GM12872 (cell line): Measurements from ENCODE around the gene ZNF423.

Experiments
- TF ChIP-seq, protein P1 (sequence below): IDR thresholded peaks from 3 replicates; pipeline ENCODE4 v1.5.1; 2011; ENCODE audit warnings: low read depth, mild to moderate bottlenecking, low read length, moderate library complexity; ENCODE audit not compliant: insufficient read depth

ZNF423 gene

DNA sequence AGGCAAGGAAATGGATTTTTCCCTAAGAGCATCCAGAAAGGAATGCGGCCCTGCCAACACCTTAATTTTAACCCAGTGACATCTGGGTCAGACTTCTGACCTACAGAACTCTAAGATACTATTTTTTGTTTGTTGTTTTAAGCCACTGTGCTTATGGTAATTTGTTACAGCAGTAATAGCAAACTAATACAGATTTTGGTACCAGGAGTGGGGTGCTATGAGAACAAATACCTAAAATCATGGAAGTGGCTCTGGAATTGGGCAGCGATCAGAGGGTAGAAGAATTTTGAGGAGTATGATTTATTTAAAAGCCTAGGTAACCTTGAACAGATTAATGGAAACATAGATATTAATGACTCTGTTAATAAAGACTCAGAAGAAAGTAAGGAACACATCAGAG lies 208.2 kb downstream of the ZNF423 start:
- TF ChIP-seq, protein P1, sequence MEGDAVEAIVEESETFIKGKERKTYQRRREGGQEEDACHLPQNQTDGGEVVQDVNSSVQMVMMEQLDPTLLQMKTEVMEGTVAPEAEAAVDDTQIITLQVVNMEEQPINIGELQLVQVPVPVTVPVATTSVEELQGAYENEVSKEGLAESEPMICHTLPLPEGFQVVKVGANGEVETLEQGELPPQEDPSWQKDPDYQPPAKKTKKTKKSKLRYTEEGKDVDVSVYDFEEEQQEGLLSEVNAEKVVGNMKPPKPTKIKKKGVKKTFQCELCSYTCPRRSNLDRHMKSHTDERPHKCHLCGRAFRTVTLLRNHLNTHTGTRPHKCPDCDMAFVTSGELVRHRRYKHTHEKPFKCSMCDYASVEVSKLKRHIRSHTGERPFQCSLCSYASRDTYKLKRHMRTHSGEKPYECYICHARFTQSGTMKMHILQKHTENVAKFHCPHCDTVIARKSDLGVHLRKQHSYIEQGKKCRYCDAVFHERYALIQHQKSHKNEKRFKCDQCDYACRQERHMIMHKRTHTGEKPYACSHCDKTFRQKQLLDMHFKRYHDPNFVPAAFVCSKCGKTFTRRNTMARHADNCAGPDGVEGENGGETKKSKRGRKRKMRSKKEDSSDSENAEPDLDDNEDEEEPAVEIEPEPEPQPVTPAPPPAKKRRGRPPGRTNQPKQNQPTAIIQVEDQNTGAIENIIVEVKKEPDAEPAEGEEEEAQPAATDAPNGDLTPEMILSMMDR, result no peak

DNA sequence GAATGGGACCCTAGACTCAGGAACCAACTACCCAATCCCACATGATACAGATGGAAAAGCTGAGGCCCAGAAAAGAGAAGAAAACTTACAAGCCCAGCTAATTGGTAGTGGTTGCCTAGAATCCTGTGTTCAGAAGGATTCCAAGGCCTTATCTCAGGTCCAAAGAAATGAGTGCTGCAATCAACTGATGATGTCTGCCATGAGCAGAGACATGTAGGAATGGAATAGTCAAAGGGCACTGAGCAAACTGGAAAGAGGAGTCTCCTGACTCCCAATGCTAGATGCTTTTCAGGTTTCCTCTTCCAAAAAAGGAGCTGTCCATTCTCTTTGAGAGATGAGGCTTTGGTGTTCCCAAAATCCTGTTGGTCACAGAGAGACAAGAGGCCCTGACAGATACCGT lies 210.6 kb downstream of the ZNF423 start:
- TF ChIP-seq, protein P1, result no peak

DNA sequence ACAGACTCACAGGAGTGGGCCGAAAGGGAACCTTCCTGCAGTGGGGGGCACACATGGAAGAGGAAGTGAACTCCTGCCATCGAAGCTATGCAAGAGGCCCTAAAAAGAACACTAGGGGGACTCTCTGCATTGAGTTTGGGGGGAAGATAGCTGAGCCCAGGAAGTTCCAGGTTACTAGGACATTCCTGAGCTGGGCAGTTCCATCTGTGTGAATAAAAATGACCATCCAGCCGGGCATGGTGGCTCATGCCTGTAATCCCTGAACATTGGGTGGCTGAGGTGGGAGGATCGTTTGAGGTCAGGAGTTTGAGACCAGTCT lies 211.8 kb downstream of the ZNF423 start:
- TF ChIP-seq, protein P1, result no peak

DNA sequence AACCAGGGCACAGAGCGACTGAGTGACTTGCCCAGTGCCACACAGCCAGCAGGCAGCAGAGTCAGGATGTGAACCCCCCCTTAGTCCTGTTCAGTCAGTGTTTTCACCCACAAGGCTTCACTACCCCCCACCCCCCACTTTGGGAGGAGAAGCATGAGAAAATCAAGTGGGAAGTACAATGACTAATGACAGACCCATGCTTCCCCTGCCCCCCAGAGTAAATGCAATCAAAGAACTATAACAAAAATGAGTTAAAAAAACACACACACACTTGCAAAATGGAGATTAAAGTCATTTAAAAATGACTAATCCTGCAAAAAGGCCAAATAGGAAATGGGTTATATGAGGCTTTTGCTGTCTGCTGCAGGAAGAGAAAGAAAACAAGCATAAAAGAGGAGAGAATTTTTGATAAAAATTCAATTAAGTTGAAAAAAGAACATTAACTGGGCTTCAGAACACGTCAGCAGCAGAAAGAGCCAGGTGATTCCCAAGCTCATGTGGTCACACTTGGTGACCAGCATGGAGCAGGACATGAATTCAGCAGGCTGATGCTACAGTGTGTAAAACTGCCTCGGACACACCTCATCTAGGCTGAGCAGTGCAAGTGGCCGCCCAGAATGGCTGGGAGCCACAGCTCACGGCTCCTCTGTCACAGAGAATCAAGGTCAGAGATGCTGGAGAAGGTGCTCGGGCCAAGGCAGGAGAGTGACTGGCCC lies 212.3 kb downstream of the ZNF423 start:
- TF ChIP-seq, protein P1, result no peak

DNA sequence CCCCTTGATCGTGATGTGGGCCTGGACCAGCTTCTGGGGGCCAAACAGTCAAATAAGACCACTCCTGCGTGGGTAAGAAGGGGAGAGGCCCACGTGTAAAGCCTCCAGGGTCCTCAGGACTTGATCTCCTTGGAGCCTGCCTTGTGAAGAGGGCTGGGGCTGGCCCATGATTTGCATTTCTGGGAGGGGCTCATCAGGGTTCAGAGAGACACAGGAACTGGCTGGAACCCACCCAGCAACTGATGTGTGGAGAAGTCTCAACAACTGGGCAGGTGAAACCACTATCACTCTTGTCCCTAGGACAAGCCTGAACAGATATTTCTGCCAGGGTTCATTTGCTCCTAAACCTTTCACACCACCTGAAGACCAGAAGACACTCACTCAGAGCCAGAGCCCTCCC lies 214.7 kb downstream of the ZNF423 start:
- TF ChIP-seq, protein P1, result no peak

DNA sequence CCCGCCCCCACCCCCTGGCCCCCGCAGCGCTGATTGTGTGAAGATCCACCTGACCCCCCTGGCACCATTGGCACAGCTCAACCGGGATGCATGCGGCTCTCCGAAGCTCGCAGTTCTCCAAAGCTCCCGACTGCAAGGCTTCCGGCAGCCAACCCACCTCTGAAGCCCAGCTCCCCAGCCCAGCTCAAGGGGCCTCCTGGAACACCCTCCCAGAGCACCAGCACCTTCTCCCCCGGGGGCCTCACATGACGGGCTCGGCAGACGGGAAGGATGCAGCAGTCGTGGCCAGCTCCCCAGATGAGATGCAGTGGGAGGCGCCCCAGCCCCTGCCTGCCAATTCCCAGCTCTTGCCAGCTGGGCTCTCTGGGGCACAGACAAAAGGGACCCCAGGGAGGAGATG lies 215.3 kb downstream of the ZNF423 start:
- TF ChIP-seq, protein P1, result no peak

DNA sequence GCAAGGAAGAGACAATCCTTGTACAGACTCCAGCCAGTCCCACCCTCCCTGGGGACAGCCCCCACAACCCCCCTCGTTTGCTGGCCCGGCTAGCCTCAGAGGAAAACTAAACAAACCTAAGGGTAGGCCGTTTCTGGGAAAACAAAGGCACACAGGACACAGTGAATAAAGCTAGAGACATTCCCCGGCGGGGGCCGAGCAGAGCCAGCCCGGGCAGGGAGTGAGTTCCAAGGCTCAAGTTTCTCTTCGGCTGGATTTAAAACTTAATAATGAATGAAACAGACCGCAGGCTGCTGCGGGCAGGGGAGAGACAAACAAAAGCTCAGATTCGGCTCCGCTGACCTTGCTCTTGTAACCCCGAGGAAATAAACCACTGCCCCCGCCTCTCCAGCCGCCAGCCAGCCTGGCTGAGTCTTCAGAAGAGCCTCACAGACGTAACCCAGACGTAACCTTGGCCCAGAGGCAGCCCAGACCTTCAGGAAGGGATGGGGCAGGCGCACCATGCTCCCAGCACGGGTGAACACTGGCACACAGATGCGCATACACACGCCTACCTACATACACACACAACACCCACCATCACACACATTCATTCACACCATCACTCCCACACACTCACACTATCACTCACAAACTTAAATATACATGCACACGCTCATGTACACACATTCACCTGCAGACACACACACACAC lies 216.0 kb downstream of the ZNF423 start:
- TF ChIP-seq, protein P1, result no peak
